SJSA1 (cell line): ENCODE data around the gene RABGAP1L. TPM values are rescaled to one million over a fixed set of nuclear protein-coding genes. Genes with fewer than 3 reads are reported as not detected.
"Not testable (repeated sequence)": the region's sequence is repeated elsewhere in the genome, so short reads cannot be mapped to it uniquely, and the experiment has no call there.

ENCODE experiments used
- DNase-seq, 2 experiments: peaks; one replicate each; pipeline ENCODE4 v3.0.0-alpha.2; 2015 to 2020; ENCODE audit warnings: low spot score in 2 of 2, low read depth in 1 of 2
- H3K27ac ChIP-seq: fragments of 250-450 bp; sonication (Bioruptor Pico); 2 replicates; pipeline ENCODE4 v1.5.1; 2020; ENCODE audit warnings: mild to moderate bottlenecking, moderate library complexity
- H3K27me3 ChIP-seq: fragments of 250-450 bp; sonication (Bioruptor Pico); replicated peaks from 2 replicates; pipeline ENCODE4 v1.5.1; 2020; ENCODE audit warnings: mild to moderate bottlenecking, moderate library complexity
- H3K36me3 ChIP-seq: fragments of 250-450 bp; sonication (Bioruptor Pico); 2 replicates; pipeline ENCODE4 v1.5.1; 2020; ENCODE audit warnings: mild to moderate bottlenecking
- H3K4me1 ChIP-seq: fragments of 250-450 bp; sonication (Bioruptor Pico); replicated peaks from 2 replicates; pipeline ENCODE4 v1.6.1; 2021; ENCODE audit warnings: mild to moderate bottlenecking
- H3K4me3 ChIP-seq: fragments of 250-450 bp; sonication (Bioruptor Pico); 2 replicates; pipeline ENCODE4 v1.5.1; 2020; ENCODE audit warnings: mild to moderate bottlenecking
- H3K9me3 ChIP-seq: fragments of 250-450 bp; sonication (Bioruptor Pico); replicated peaks from 2 replicates; pipeline ENCODE4 v1.5.1; 2020; ENCODE audit warnings: mild to moderate bottlenecking
- total RNA-seq: library from RNA; depleted of rRNA; stranded (reverse); fragments of >200 nt; shearing (Covaris generic); gene quantifications from 2 replicates; pipeline ENCODE4 v1.2.3, GENCODE V29; 2014

RABGAP1L gene
- total RNA-seq, 1 experiment from 2014 or later = 24.6 TPM

DNA sequence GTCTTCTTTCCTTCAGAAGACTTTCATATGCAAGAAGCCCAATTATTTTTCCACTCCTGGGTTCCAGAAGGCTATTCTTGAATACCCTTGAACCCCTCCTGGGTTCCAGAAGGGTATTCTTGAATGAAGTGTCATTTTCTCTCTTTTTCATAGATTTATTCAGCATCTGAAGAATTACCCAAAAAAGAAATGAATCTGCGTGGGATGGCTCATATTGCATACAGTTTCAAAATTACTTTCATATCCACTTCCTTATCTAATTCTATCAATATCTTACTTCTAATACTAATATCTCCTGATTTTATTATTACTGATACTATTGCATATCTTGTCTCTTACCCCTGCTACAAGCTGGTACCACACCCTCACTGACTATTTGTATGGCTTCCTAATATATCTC lies 22.6 kb upstream of the RABGAP1L start:
- Histone ChIP-seq H3K27ac (no peak overlapping the region), H3K4me3 (no peak overlapping the region), H3K36me3 (no peaks in the 10 kb centered on the region), H3K4me1 (no peaks in the 10 kb centered on the region), H3K9me3 (no peaks in the 10 kb centered on the region), H3K27me3 (0 out of 2 replicates have a peak, but pooled peaks cover 2% of the 10 kb centered on the region)
- DNase-seq = no peak

DNA sequence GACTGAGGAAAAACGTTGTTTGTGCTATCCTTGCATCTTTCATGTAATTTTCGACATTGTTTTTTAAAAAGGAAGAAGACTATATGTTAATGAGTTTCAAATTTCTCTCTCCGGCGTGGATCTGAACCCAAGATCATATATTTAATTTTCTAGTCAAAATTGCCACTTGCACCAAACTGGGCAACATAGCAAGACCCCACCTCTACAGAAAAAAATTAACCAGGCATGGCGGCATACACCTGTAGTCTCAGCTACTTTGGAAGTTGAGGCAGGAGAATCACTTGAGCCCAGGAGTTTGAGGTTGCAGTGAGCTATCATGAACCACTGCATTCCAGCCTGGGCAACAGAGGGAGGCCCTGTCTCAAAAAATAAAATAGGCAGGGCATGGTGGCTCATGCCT lies 16.5 kb upstream of the RABGAP1L start:
- no peaks in the 10 kb centered on the region for H3K36me3 ChIP-seq
- no peak overlapping the region for H3K27ac ChIP-seq
- H3K4me1 ChIP-seq = no peaks in the 10 kb centered on the region
- no peak overlapping the region for H3K4me3 ChIP-seq
- no peaks in the 10 kb centered on the region for H3K9me3 ChIP-seq
- H3K27me3 ChIP-seq = no peaks in the 10 kb centered on the region
- no peak for DNase-seq

DNA sequence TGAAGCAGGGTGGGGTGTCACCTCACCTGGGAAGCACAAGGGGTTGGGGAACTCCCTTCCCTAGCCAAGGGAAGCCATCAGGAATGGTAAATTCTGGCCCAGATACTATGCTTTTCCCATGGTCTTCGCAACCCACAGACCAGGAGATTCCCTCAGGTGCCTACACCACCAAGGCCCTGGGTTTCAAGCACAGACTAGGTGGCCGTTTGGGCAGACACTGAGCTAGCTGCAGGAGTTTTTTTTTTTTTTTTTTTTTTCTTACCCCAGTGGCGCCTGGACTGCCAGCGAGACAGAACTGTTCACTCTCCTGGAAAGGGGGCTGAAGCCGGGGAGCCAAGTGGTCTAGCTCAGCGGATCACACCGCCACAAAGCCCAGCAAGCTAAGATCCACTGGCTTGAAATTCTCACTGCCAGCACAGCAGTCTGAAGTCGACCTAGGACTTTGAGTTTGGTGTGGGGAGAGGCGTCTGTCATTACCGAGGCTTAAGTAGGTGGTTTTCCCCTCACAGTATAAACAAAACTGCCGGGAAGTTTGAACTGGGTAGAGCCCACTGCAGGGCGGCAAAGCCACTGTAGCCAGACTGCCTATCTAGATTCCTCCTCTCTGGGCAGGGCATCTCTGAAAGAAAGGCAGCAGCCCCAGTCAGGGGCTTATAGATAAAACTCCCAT lies 15.5 kb upstream of the RABGAP1L start:
- not testable (repeated sequence) for H3K27me3 ChIP-seq, H3K27ac ChIP-seq, H3K4me3 ChIP-seq, H3K4me1 ChIP-seq, H3K9me3 ChIP-seq, DNase-seq, H3K36me3 ChIP-seq

DNA sequence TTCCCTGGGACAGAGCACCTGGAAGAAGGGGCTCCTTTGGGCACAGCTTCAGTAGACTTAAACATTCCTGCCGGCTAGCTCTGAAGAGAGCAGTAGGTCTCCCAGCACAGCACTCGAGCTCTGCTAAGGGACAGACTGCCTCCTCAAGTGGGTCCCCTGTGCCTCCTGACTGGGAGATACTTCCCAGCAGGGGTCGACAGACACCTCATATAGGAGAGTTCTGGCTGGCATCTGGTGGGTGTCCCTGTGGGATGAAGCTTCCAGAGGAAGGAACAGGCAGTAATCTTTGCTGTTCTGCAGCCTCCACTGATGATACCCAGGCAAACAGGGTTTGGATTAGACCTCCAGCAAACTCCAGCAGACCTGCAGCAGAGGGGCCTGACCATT lies 14.9 kb upstream of the RABGAP1L start:
- DNase-seq, H3K27me3 ChIP-seq, H3K4me1 ChIP-seq, H3K27ac ChIP-seq, H3K36me3 ChIP-seq, H3K4me3 ChIP-seq, H3K9me3 ChIP-seq: not testable (repeated sequence)

DNA sequence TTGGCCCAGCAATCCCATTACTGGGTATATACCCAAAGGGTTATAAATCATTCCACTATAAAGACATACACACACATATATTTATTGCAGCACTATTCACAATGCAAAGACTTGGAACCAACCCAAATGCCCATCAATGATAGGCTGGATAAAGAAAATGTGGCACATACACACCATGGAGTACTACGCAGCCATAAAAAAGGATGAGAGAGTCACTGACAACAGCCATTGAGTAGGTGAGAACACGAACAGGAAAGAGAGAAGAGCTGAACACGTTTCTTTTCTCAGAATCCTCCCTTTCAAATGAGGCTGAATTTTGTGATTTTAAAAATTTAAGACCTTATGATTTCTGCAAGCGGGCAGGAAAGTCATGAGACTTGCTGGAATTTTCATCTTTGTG lies 10.1 kb upstream of the RABGAP1L start:
- Histone ChIP-seq H3K27me3 (no peaks in the 10 kb centered on the region), H3K4me1 (peaks cover 5% of the 10 kb centered on the region; the same call in 1 of the 2 replicates), H3K27ac (no peak overlapping the region), H3K9me3 (no peaks in the 10 kb centered on the region), H3K4me3 (no peak overlapping the region), H3K36me3 (no peaks in the 10 kb centered on the region)
- DNase-seq = no peak

DNA sequence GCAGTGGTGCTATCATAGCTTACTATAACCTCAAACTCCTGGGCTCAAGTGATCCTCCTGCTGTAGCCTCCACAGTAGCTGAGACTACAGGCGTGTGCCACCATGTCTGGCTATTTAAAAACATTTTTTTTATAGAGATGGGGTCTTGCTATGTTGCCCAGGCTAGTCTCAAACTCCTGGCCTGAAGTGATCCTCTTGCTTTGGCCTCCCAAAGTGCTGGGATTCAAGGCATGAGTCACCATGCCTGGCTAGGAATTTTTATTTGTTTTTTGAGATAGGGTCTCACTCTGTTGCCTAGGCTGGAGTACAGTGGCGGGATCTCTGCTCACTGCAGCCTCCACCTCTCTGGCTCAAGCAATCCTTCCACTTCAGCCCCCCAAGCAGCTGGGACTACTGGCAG lies 8.8 kb upstream of the RABGAP1L start:
- Histone ChIP-seq H3K9me3 (no peaks in the 10 kb centered on the region), H3K27ac (no peak overlapping the region), H3K27me3 (no peaks in the 10 kb centered on the region), H3K4me3 (no peak overlapping the region), H3K36me3 (no peaks in the 10 kb centered on the region), H3K4me1 (peaks cover 5% of the 10 kb centered on the region; the same call in 1 of the 2 replicates)
- no peak for DNase-seq

DNA sequence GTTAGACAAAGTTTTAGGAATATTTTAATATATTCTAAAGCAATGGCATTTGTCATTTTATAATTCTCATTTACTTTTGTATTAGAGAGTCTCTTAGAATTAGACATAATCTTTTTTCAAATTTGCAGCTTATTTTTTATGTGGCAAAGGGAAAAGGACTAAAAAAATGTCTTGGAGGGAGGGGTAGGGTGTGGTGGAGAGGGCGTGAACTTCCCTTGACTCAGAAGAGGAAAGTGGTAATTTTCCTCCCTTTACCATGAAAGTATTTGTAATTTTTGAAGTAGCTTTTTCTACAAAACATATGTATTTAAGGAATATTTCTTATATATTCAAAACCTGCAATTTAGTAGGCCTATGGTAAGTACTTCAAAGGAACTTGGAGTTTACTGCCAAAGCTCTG lies 6.9 kb upstream of the RABGAP1L start:
- Histone ChIP-seq H3K27ac (no peak overlapping the region), H3K27me3 (no peaks in the 10 kb centered on the region), H3K9me3 (no peaks in the 10 kb centered on the region), H3K4me1 (peaks cover 5% of the 10 kb centered on the region; the same call in 1 of the 2 replicates), H3K36me3 (no peaks in the 10 kb centered on the region), H3K4me3 (no peak overlapping the region)
- DNase-seq = no peak

DNA sequence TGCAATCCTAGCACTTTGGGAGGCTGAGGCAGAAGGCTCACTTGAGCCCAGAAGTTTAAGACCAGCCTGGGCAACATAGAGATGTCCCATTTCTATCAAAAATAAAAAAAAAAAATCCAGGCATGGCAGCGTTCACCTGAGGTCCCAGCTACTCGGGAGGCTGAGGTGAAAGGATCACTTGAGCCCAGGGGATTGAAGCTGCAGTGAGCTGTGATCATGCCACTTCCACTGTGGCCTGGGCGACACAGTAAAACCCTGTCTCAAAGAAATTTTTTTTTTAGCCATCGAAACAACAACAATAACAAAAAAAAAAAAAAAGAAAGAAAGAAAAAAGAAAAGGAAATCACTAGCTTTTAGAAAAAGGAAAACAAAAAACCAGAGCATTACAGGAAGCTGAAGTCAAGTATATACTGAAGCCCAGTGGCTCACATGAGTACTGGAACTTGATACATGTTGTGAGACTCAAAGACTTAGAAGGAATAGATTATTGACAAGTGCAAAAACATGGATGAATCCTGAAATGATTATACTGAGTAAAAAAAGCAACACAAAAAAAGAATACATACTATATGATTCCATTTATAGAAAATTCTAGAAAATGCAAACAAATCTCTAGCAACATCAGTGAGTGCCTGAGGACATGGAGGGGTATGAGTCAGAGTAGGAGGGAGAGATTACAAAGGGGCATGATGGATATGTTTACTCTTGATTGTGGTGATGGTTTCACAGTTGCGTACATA lies 6.1 kb upstream of the RABGAP1L start:
- Histone ChIP-seq H3K27ac (no peak overlapping the region), H3K36me3 (no peaks in the 10 kb centered on the region), H3K27me3 (no peaks in the 10 kb centered on the region), H3K4me3 (no peak overlapping the region), H3K4me1 (peaks cover 5% of the 10 kb centered on the region; the same call in 1 of the 2 replicates), H3K9me3 (no peaks in the 10 kb centered on the region)
- peak in 1 of 2 experiments; percentile 30 for DNase-seq

DNA sequence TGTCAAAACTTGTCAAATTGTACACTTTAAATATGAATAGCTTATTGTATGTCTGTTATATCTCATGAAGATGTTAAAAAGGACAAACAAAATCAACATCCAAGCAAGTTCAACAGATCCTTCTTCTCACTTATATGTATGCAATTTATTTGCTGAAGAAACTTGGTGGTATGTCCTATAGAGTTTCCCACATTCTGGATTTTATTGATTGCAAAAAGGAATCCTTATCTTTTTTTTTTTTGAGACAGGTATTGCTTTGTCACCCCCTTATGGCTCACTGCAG lies 5.6 kb upstream of the RABGAP1L start:
- Histone ChIP-seq H3K4me3 (no peak overlapping the region), H3K4me1 (peaks cover 5% of the 10 kb centered on the region; the same call in 1 of the 2 replicates), H3K36me3 (no peaks in the 10 kb centered on the region), H3K9me3 (no peaks in the 10 kb centered on the region), H3K27me3 (no peaks in the 10 kb centered on the region), H3K27ac (no peak overlapping the region)
- DNase-seq = no peak

DNA sequence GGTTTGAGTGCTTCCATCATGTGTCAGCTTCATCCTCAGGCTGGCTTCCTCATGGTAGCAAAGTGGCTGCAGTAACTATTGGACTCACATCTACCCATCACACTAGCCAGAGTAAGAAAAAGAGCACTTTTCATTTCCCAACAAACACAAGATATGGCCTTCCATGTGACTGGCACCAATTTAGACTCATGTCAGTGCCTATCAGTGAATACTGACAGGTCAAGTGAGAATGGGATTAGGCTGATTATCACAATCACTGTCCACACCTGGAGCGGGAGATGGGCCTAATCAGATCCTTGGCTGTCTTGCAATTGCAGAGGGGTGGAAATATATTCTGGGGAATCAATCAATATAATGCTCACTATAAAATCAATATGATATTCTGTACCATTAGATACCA lies 2.9 kb upstream of the RABGAP1L start:
- no peak overlapping the region for H3K4me3 ChIP-seq
- H3K9me3 ChIP-seq = no peaks in the 10 kb centered on the region
- peaks cover 15% of the 10 kb centered on the region for H3K4me1 ChIP-seq
- DNase-seq = no peak
- H3K27me3 ChIP-seq = no peaks in the 10 kb centered on the region
- H3K27ac ChIP-seq = no peak overlapping the region
- H3K36me3 ChIP-seq = no peaks in the 10 kb centered on the region; the same call in 1 of the 2 replicates

DNA sequence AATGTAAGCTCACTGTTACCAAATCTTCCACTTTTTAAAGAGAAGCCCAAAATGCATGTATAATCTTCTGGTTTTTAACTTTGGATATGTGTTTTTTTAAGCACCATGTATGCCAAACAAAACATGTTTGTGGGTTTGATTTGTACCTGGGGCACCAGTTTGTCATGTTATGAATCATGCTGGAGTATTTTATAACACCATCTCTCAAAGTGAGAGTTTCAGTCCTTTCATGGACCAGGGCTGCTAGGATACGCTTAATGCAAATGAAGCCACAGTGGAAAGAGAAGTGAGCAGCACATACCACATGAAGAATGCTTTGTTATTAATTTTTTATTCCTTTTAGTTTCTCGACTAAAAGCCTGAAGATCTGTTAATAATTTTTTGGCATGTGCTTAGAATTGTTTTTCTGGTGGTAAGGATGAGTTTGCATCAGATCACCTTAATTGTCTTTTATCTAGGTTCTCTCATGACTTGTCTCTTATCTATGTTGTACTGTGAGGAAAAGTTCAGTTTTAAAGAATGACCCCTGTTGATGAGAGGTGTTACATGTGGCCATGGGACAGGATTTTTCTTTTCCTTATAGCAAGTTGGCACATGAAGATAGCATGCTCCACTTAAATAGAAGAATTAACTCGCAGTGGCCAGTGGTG lies 2.0 kb upstream of the RABGAP1L start:
- Histone ChIP-seq H3K27ac (no peak overlapping the region), H3K4me1 (peaks cover 15% of the 10 kb centered on the region), H3K27me3 (no peaks in the 10 kb centered on the region), H3K4me3 (no peak overlapping the region), H3K36me3 (no peaks in the 10 kb centered on the region; the same call in 1 of the 2 replicates), H3K9me3 (no peaks in the 10 kb centered on the region)
- DNase-seq = no peak

DNA sequence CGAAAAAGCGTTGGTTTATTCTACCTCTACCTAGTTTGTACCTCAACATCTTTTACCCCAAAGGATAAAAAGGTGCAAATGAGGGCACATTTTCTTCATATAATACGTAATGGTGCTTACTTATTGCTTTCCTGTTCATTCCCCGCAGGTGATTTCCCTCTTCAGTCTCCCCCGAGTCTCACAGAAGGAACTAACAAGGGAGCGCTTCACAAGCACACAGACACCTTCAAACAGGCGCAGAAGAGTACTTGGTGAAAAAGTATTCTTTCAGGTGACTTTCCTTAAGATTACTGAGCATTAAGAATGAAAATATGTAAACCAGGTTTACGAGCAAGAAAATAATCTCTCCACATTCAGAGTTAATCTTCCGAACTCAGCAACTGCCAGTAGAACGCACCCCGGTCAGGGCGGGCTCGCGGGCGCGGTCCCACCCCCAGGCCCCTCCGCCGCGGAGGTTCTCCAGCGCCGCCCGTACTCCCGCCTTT lies 511 bp upstream of the RABGAP1L start:
- H3K36me3 ChIP-seq = no peaks in the 10 kb centered on the region; the same call in 1 of the 2 replicates
- no peak for DNase-seq
- H3K27ac ChIP-seq = no peak overlapping the region
- H3K27me3 ChIP-seq = no peaks in the 10 kb centered on the region
- H3K9me3 ChIP-seq = no peaks in the 10 kb centered on the region
- peaks cover 10% of the 10 kb centered on the region for H3K4me1 ChIP-seq
- peak overlapping the region; percentile 85 for H3K4me3 ChIP-seq

DNA sequence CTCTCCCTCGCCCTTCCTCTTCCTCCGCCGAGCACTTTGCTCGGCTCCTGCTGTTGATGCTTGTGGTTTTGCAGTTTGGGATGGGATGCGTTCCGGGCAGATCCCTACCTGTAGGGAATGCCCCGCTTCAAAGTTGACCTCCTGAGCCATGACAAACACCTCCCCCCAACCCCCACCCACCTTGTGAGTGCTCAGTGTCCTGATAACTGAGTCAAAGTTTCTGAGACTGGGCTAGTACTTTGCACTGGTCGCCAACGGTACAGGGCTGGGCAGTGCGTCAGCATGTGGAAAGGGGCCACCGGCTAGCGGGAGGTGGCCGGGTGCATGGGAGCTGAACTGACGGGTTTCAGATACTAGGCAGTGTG lies 771 bp downstream of the RABGAP1L start:
- H3K27ac ChIP-seq = no peak overlapping the region
- H3K36me3 ChIP-seq = no peaks in the 10 kb centered on the region; the same call in 1 of the 2 replicates
- no peaks in the 10 kb centered on the region for H3K9me3 ChIP-seq
- no peaks in the 10 kb centered on the region for H3K27me3 ChIP-seq
- H3K4me3 ChIP-seq = peak overlapping the region; percentile 85
- DNase-seq = peak; percentile 25 to 46
- peaks cover 10% of the 10 kb centered on the region for H3K4me1 ChIP-seq

DNA sequence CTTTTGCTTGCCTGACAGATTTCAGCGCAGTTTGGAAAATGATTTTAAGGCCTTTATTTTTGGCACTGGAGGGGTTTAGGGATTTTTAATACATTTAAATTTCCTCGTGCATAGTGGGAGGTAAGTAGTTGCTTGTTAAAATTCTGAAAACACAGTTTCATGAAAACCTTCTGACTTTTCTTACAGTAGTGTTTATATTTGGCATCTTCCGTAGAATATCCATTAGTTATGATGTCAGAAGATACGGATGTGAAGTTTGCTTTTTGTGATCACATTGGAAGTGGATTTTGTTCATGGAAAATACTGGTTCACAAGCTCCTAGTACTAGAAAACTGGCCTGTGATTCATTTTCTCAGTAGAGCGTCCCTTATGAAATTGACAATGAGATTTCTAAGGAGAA lies 1.3 kb downstream of the RABGAP1L start:
- DNase-seq = no peak
- H3K9me3 ChIP-seq = no peaks in the 10 kb centered on the region
- peaks cover 10% of the 10 kb centered on the region for H3K4me1 ChIP-seq
- H3K36me3 ChIP-seq = no peaks in the 10 kb centered on the region; the same call in 1 of the 2 replicates
- H3K27me3 ChIP-seq = no peaks in the 10 kb centered on the region
- peak overlapping the region; percentile 85; the same call in 1 of the 2 replicates for H3K4me3 ChIP-seq
- H3K27ac ChIP-seq = no peak overlapping the region
